GM21515 (cell line): ENCODE measurements around the gene GALNT17.

Source experiments
- ATAC-seq: cut with Tn5 transposase; IDR thresholded peaks from one replicate; pipeline ENCODE4 v1.9.1; 2021; ENCODE audit not compliant: unreplicated experiment

The GALNT17 gene

GRCh38 chr7:71442492-71443190 is 310.7 kb downstream of the GALNT17 start:
- no peak for ATAC-seq

- ATAC-seq = no peak
Observed at GRCh38 chr7:71443191-71443530, 311.2 kb downstream of the GALNT17 start.

- ATAC-seq = no peak
Observed at GRCh38 chr7:71444130-71444529, 312.2 kb downstream of the GALNT17 start.

- ATAC-seq = no peak
Observed at GRCh38 chr7:71453630-71454029, 321.7 kb downstream of the GALNT17 start.

GRCh38 chr7:71454981-71455380 is 323.0 kb downstream of the GALNT17 start:
- no peak for ATAC-seq

GRCh38 chr7:71457021-71457420 is 325.1 kb downstream of the GALNT17 start:
- no peak for ATAC-seq

GRCh38 chr7:71457846-71458590 is 326.1 kb downstream of the GALNT17 start:
- ATAC-seq = no peak

GRCh38 chr7:71459132-71459531 is 327.2 kb downstream of the GALNT17 start:
- ATAC-seq = no peak

- no peak for ATAC-seq
Observed at GRCh38 chr7:71461572-71461971, 329.6 kb downstream of the GALNT17 start.

- no peak for ATAC-seq
Observed at GRCh38 chr7:71465741-71466189, 333.8 kb downstream of the GALNT17 start.

- ATAC-seq = no peak
Observed at GRCh38 chr7:71466448-71467145, 334.7 kb downstream of the GALNT17 start.

- no peak for ATAC-seq
Observed at GRCh38 chr7:71470326-71470725, 338.4 kb downstream of the GALNT17 start.

GRCh38 chr7:71470830-71471229 is 338.9 kb downstream of the GALNT17 start:
- no peak for ATAC-seq

- no peak for ATAC-seq
Observed at GRCh38 chr7:71472962-71473361, 341.0 kb downstream of the GALNT17 start.

- no peak for ATAC-seq
Observed at GRCh38 chr7:71473366-71473967, 341.5 kb downstream of the GALNT17 start.

- ATAC-seq = no peak
Observed at GRCh38 chr7:71477441-71477840, 345.5 kb downstream of the GALNT17 start.

- ATAC-seq = no peak
Observed at GRCh38 chr7:71479231-71479630, 347.3 kb downstream of the GALNT17 start.

- ATAC-seq = no peak
Observed at GRCh38 chr7:71480791-71481190, 348.8 kb downstream of the GALNT17 start.

GRCh38 chr7:71482284-71482683 is 350.3 kb downstream of the GALNT17 start:
- no peak for ATAC-seq

GRCh38 chr7:71484380-71484779 is 352.4 kb downstream of the GALNT17 start:
- no peak for ATAC-seq

GRCh38 chr7:71485586-71485985 is 353.6 kb downstream of the GALNT17 start:
- ATAC-seq = no peak

- ATAC-seq = no peak
Observed at GRCh38 chr7:71486414-71486813, 354.5 kb downstream of the GALNT17 start.
